Measurements from ENCODE around the gene PATL2. TPM values are rescaled to one million over a fixed set of nuclear protein-coding genes. Genes with fewer than 3 reads are reported as not detected.
"Not testable (repeated sequence)": the region's sequence is repeated elsewhere in the genome, so short reads cannot be mapped to it uniquely, and the experiment has no call there.

Gene PATL2
- total RNA-seq, 2 experiments from 2014 or later = 16.1 to 17.8 TPM

DNA sequence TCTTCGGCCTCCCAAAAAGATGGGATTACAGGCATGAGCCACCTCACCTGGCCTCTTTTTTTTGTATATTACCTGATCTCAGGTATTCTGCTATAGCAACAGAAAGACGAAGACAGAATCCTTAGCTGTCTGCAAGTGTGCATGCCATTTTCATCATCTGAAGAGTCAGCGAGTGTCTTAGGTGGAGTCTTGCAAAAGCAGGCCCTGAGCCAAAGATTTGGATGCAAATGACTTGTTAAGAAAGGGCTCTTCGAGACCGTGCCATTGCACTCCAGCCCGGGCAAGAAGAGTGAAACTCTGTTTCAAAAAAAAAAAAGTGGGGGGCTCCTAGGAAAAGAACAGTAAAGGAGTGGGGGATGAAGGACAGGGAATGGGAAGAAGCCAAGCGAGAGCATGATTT, 15.0 kb upstream of the PATL2 start:
- POLR2A ChIA-PET = interaction anchor here (0.6 to 37.9 kb wide), 10 partner anchors 3 to 299 kb away, joined by 3 to 1862 read pairs (median 5); partner anchors contain the start of genes B2M, PATL2, SPG11 and TRIM69
- intact Hi-C loops (cut with micrococcal nuclease) = no loop called here

DNA sequence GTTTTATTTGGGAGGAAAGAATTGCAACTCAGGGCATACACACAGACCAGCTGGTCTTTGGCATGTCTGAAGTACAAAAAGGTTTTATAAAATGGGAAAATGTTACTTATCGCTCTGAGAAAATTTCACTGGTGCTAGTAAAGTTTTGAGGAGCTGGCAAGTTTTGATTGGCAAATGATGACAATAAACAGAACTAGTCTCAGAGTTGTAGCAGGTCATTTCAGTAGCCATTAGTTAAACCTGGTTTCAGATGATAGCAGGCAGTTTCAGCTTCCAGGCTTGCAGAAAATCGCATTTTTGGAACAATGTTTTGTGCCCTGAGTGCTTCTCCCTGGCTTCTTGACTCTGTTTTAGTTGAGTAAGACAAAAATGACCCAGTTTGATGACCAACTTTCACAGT, 10.9 kb upstream of the PATL2 start:
- Mint-ChIP-seq H3K27ac (peak overlapping the region; percentile 96), H3K4me1 (ENCODE audit: low read depth) (peaks cover 82% of the 10 kb centered on the region), H3K27me3 (no peaks in the 10 kb centered on the region), H3K4me3 (no peak overlapping the region), H3K36me3 (ENCODE audit: low read depth) (peaks cover 35% of the 10 kb centered on the region), H3K9me3 (no peaks in the 10 kb centered on the region)
- ChIA-PET POLR2A (interaction anchor here (0.9 to 37.9 kb wide), 4 partner anchors 3 to 83 kb away, joined by 3 to 1862 read pairs (median 1567); partner anchors contain the start of genes B2M, PATL2, SPG11 and TRIM69), CTCF (interaction anchor here (0.7 to 6.8 kb wide), 6 partner anchors 9 to 72 kb away, joined by 3 to 41 read pairs (median 6); partner anchors contain the start of genes SPG11 and TRIM69)
- intact Hi-C loops (cut with micrococcal nuclease) = no loop called here
- no peak for ATAC-seq
- TF ChIP-seq, protein P1, sequence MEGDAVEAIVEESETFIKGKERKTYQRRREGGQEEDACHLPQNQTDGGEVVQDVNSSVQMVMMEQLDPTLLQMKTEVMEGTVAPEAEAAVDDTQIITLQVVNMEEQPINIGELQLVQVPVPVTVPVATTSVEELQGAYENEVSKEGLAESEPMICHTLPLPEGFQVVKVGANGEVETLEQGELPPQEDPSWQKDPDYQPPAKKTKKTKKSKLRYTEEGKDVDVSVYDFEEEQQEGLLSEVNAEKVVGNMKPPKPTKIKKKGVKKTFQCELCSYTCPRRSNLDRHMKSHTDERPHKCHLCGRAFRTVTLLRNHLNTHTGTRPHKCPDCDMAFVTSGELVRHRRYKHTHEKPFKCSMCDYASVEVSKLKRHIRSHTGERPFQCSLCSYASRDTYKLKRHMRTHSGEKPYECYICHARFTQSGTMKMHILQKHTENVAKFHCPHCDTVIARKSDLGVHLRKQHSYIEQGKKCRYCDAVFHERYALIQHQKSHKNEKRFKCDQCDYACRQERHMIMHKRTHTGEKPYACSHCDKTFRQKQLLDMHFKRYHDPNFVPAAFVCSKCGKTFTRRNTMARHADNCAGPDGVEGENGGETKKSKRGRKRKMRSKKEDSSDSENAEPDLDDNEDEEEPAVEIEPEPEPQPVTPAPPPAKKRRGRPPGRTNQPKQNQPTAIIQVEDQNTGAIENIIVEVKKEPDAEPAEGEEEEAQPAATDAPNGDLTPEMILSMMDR (IDR thresholded peaks at IDR 0.05) = no peak
- no peak for DNase-seq

More for the DNA sequence above, 15.0 kb upstream of the PATL2 start:
- Mint-ChIP-seq H3K4me3 (peak overlapping the region; percentile 99), H3K27ac (peak overlapping the region; percentile 100), H3K4me1 (ENCODE audit: low read depth) (peaks cover 60% of the 10 kb centered on the region), H3K36me3 (ENCODE audit: low read depth) (peaks cover 19% of the 10 kb centered on the region), H3K27me3 (no peaks in the 10 kb centered on the region), H3K9me3 (no peaks in the 10 kb centered on the region)
- no peak for ATAC-seq
- TF ChIP-seq, protein P1 (IDR thresholded peaks at IDR 0.05) = no peak
- DNase-seq = peak; percentile 43
- CTCF ChIA-PET = interaction anchor here (1.1 to 16.4 kb wide), 4 partner anchors 11 to 95 kb away, joined by 3 to 333 read pairs (median 56); partner anchors contain the start of genes B2M, PATL2, SPG11 and TRIM69

DNA sequence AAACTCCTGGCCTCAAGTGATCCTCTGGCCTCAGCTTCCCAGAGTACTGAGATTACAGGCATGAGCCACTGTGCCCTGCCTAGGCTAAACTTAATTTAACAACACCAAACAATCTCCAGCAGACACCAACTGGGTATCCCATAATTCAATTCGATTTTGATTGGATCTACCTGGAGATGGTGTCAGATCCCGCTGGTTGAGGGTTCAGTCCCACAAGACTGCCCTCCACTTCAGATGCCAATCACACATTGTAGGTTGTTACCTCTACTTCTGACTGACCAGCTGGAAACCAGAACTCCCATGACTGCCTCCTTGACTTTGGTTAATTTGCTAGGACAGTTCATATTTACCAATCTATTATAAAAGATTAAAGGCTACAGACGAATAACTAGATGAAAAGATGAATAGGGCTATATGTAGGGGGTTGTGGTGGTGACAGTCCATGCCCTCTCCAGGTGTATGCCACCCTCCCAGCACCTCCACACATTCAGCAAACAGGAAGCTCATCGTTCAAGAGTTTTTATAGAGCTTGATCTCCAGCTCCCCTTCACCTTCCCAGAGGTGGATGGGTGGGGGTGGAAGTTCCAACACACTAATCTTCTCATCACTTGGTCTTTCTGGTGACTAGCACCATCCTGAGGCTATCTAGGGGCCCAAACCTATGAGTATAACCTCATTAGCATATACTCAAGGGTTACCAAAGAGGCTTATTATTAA, 9.5 kb upstream of the PATL2 start:
- intact Hi-C loops (cut with micrococcal nuclease) = no loop called here
- ATAC-seq (peak; percentile 2), DNase-seq (peak; percentile 47)
- Mint-ChIP-seq H3K27me3 (no peaks in the 10 kb centered on the region), H3K36me3 (ENCODE audit: low read depth) (peaks cover 47% of the 10 kb centered on the region), H3K9me3 (no peaks in the 10 kb centered on the region), H3K27ac (peak overlapping the region; percentile 96), H3K4me1 (ENCODE audit: low read depth) (peaks cover 87% of the 10 kb centered on the region), H3K4me3 (peak overlapping the region; percentile 18)
- CTCF ChIA-PET = interaction anchor here (1.0 to 16.8 kb wide), 5 partner anchors 12 to 70 kb away, joined by 3 to 333 read pairs (median 10); partner anchors contain the start of genes SPG11 and TRIM69
- TF ChIP-seq, protein P1 (IDR thresholded peaks at IDR 0.05) = no peak
- POLR2A ChIA-PET = interaction anchor here (1.4 to 37.9 kb wide), 5 partner anchors 2 to 128 kb away, joined by 3 to 1862 read pairs (median 1567); partner anchors contain the start of genes B2M, PATL2, SPG11 and TRIM69

DNA sequence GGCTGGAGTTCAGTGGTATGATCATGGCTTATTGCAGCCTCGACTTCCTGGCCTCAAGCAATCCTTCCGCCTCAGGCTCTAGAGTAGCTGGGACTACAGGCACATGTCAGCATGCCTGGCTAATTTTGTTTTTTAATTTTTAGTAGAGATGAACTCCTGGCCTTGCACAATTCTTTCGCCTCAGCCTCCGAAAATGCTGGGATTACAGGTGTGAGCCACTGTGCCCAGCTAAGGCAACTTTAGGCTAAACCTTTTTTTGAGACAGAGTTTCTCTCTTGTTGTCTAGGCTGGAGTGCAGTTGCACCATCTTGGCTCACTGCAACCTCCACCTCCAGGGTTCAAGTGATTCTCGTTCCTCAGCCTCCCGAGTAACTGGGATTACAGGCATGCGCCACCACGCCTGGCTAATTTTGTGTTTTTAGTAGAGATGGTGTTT, 8.9 kb upstream of the PATL2 start:
- CTCF ChIA-PET = interaction anchor here (1.0 to 16.8 kb wide), 4 partner anchors 13 to 127 kb away, joined by 3 to 333 read pairs (median 22); partner anchors contain the start of genes SPG11 and TRIM69
- intact Hi-C loops (cut with micrococcal nuclease); DNase-seq; ATAC-seq; H3K9me3 Mint-ChIP-seq; H3K27me3 Mint-ChIP-seq: not testable (repeated sequence)
- Mint-ChIP-seq H3K27ac (peak overlapping the region; percentile 96), H3K36me3 (ENCODE audit: low read depth) (peaks cover 53% of the 10 kb centered on the region), H3K4me3 (peak overlapping the region; percentile 26), H3K4me1 (ENCODE audit: low read depth) (peaks cover 89% of the 10 kb centered on the region)
- POLR2A ChIA-PET = interaction anchor here (1.4 to 37.9 kb wide), 6 partner anchors 1 to 127 kb away, joined by 3 to 1862 read pairs (median 786); partner anchors contain the start of genes B2M, PATL2, SPG11 and TRIM69

DNA sequence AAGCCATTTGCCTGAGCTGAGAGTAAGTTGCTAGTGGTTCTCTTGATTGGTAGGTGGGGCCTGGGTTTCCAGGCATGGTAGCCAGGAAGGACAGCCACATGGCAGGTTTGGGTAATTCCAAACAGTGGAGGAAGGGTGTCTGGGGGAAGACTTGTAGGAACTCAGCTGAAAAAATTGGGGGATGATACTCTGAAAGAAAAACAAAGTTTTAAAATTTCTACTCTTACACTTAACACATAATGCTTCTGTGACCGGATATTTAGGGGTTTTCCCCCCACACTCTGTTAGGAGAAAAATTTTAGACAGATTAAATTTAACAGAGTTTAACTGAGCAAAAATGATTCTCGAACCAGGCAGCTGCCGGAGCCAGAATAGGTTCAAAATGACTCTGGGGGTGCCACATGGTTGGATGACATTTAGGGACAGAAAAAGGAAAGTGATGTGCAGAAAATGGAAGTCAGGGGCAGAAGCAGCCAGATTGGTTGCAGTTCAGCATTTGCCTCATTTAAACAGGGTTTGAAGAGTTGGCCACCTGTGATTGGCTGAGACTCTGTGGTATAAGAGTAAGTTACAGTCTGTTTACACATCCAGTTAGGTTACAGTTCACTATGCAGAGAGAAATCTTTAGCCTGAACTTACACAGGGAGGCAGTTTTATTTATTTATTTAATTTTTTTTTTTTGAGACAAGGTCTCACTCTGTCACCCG, 8.3 kb upstream of the PATL2 start:
- DNase-seq (peak; percentile 89), ATAC-seq (peak; percentile 72)
- Mint-ChIP-seq H3K36me3 (ENCODE audit: low read depth) (peaks cover 58% of the 10 kb centered on the region), H3K9me3 (no peaks in the 10 kb centered on the region), H3K27me3 (no peaks in the 10 kb centered on the region), H3K4me3 (peak overlapping the region; percentile 44), H3K27ac (peak overlapping the region; percentile 96), H3K4me1 (ENCODE audit: low read depth) (peaks cover 88% of the 10 kb centered on the region)
- intact Hi-C loops (cut with micrococcal nuclease) = no loop called here
- ChIA-PET CTCF (interaction anchor here (1.0 to 16.8 kb wide), 4 partner anchors 14 to 127 kb away, joined by 3 to 333 read pairs (median 22); partner anchors contain the start of genes SPG11 and TRIM69), POLR2A (interaction anchor here (0.6 to 37.9 kb wide), 7 partner anchors 1 to 943 kb away, joined by 3 to 1862 read pairs (median 4); partner anchors contain the start of genes B2M, PATL2, SPG11 and TRIM69)
- TF ChIP-seq, protein P1 (IDR thresholded peaks at IDR 0.05) = no peak

All from activated CD8-positive, alpha-beta T cell treated with anti-CD3 and anti-CD28 coated beads for 36 hours (primary cell).